Fibroblast of the aortic adventitia (primary cell): ENCODE results near the gene IRF2. TPM values are rescaled to one million over a fixed set of nuclear protein-coding genes. Genes with fewer than 3 reads are reported as not detected.

Source experiments
- DNase-seq: peaks from one replicate; pipeline ENCODE4 v3.0.0-alpha.2; 2010; ENCODE audit warnings: low read depth
- H3K4me3 ChIP-seq: 2 replicates; pipeline ENCODE4 v1.5.1; 2011; ENCODE audit warnings: low read depth, mild to moderate bottlenecking, control low read depth, low read length, moderate library complexity
- total RNA-seq: library from RNA; depleted of rRNA; stranded (reverse); fragments of >200 nt; gene quantifications from 2 replicates; pipeline ENCODE4 v1.2.3, GENCODE V29; 2012; ENCODE audit warnings: low replicate concordance
- TF ChIP-seq, protein P1 (sequence below): IDR thresholded peaks from 2 replicates; pipeline ENCODE4 v1.5.1; 2011; ENCODE audit warnings: mild to moderate bottlenecking, low read length, control low read depth, inconsistent platforms; ENCODE audit not compliant: insufficient read depth

Gene IRF2
- total RNA-seq, 1 donor: 35.2 TPM

- TF ChIP-seq, protein P1, sequence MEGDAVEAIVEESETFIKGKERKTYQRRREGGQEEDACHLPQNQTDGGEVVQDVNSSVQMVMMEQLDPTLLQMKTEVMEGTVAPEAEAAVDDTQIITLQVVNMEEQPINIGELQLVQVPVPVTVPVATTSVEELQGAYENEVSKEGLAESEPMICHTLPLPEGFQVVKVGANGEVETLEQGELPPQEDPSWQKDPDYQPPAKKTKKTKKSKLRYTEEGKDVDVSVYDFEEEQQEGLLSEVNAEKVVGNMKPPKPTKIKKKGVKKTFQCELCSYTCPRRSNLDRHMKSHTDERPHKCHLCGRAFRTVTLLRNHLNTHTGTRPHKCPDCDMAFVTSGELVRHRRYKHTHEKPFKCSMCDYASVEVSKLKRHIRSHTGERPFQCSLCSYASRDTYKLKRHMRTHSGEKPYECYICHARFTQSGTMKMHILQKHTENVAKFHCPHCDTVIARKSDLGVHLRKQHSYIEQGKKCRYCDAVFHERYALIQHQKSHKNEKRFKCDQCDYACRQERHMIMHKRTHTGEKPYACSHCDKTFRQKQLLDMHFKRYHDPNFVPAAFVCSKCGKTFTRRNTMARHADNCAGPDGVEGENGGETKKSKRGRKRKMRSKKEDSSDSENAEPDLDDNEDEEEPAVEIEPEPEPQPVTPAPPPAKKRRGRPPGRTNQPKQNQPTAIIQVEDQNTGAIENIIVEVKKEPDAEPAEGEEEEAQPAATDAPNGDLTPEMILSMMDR: no peak
- no peak overlapping the region for H3K4me3 ChIP-seq
- no peak for DNase-seq
Observed at GRCh38 chr4:184466634-184467033, 7.7 kb downstream of the IRF2 start.

GRCh38 chr4:184464759-184465454 lies 9.4 kb downstream of the IRF2 start:
- no peak overlapping the region for H3K4me3 ChIP-seq
- DNase-seq: no peak
- TF ChIP-seq, protein P1: no peak

DNA sequence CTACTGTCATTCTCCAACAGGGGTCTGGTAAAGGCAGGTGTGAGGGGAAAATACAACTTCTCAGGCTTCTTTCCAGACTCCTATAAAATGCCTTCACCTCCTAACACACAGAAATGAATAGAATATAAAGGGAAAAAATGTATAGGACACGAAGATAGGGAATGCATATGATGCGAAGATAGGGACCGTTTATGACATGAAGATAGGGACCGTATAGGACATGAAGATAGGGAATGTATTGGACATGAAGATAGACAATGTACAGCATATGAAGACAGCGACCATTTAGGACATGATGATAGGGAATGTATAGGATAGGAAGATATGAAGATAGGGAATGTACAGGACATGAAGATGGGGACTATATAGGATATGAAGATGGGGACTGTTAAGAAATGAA lies 10.5 kb downstream of the IRF2 start:
- TF ChIP-seq, protein P1: no peak
- DNase-seq: no peak
- no peak overlapping the region for H3K4me3 ChIP-seq

- H3K4me3 ChIP-seq: no peak overlapping the region
- TF ChIP-seq, protein P1: no peak
- no peak for DNase-seq
Observed at GRCh38 chr4:184463158-184463557, 11.2 kb downstream of the IRF2 start.

DNA sequence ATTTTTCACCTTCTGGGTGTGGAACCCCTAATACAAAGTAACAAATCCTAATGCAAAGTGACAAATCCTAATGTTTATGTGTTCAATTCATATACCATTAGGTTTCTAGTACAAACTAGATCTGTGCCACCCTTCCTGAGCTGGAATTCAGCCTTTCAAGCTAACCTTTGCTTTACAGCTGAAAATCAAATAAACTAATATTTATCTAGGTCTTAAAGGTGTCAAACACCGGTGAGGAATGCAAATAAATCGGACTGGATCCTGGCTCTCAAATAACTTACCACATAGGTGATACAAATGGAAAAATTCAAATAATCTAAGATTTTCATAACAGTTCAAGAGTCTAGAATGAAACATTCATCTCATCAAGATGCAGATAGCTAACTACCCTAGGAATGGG lies 11.6 kb downstream of the IRF2 start:
- H3K4me3 ChIP-seq: no peak overlapping the region
- TF ChIP-seq, protein P1: no peak
- no peak for DNase-seq

DNA sequence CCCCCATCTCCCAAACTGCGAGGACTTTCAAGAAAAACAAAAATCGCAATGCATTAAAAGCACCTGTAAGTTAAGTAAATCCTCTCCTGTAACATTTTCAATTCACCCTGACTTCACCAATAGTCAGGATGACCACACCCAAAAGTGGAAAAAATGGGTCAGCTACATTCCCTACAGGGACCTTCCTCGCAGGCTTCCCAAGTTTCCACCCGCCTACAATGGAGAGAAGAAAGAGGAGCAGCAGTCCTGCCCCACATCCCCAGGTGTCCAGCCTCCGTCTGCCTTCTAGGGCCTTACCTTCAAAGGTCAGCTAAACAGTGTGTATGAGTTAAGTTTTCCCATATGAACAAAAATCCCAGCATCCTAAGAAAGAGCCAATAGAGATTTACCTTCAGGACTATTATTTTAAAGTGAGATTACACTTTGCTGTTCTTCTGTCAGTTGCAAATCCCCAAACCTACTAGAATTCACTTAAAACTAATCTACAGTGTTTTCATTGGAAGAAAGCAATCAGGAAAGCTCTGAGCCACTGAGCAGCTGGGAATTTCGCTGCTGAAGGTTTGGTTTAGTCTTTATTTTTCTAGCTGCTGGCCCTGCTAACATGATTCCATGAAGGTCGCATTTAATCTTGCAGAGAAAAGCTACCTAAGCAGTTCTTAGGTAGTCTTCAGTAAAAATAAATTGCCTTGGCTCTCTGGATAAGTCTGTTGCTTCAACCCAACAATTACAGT lies 12.5 kb downstream of the IRF2 start:
- H3K4me3 ChIP-seq: no peak overlapping the region
- TF ChIP-seq, protein P1: no peak
- no peak for DNase-seq
